Duodenal mucosa (tissue), 2 donors: ENCODE results near the gene SLC26A6.

Source experiments
- H3K27ac ChIP-seq: one replicate; pipeline ENCODE4 v1.7.0; 2013; ENCODE audit warnings: low read depth, low read length
- H3K27me3 ChIP-seq, 2 donors: one replicate each; pipeline ENCODE4 v1.7.0; 2013; ENCODE audit warnings: low read length in 2 of 2, control low read depth in 1 of 2; ENCODE audit not compliant: insufficient read depth in 2 of 2, control insufficient read depth in 1 of 2
- H3K36me3 ChIP-seq, 2 donors: one replicate each; pipeline ENCODE4 v1.7.0; 2013; ENCODE audit warnings: low read length in 2 of 2, control low read depth in 1 of 2; ENCODE audit not compliant: insufficient read depth in 2 of 2, control insufficient read depth in 1 of 2
- H3K4me1 ChIP-seq, 2 donors: one replicate each; pipeline ENCODE4 v1.7.0; 2013; ENCODE audit warnings: low read length in 2 of 2, control low read depth in 1 of 2; ENCODE audit not compliant: insufficient read depth in 2 of 2, control insufficient read depth in 1 of 2
- H3K4me3 ChIP-seq, 2 donors: one replicate each; pipeline ENCODE4 v1.7.0; 2013; ENCODE audit warnings: low read length in 2 of 2, low read depth in 1 of 2
- H3K9ac ChIP-seq, 2 donors: one replicate each; pipeline ENCODE4 v1.7.0; 2013; ENCODE audit warnings: low read length in 2 of 2, low read depth in 1 of 2
- H3K9me3 ChIP-seq, 2 donors: one replicate each; pipeline ENCODE4 v1.7.0; 2013; ENCODE audit warnings: low read length in 2 of 2, control low read depth in 1 of 2; ENCODE audit not compliant: control insufficient read depth in 1 of 2

Gene SLC26A6

GRCh38 chr3:48661501-48662144 lies 26.4 kb upstream of the SLC26A6 start:
- Histone ChIP-seq H3K36me3 (no peaks in the 10 kb centered on the region), H3K27ac (no peak overlapping the region), H3K4me3 (peak overlapping the region; percentile 34 to 50), H3K4me1 (peaks cover 0 to 20% of the 10 kb centered on the region in 2 donors), H3K9me3 (no peaks in the 10 kb centered on the region), H3K27me3 (no peaks in the 10 kb centered on the region), H3K9ac (no peak overlapping the region)

- H3K4me3 ChIP-seq = peak overlapping the region in 1 of 2 donors; percentile 50
These were observed 25.6 kb upstream of the SLC26A6 start for GRCh38 chr3:48660800-48661400.

GRCh38 chr3:48656841-48657281 lies 21.6 kb upstream of the SLC26A6 start:
- peak overlapping the region in 1 of 2 donors; percentile 25 for H3K9ac ChIP-seq
- peak overlapping the region; percentile 61 to 62 for H3K4me3 ChIP-seq
- peaks cover 0 to 17% of the 10 kb centered on the region in 2 donors for H3K4me1 ChIP-seq
- H3K27me3 ChIP-seq = no peaks in the 10 kb centered on the region
- H3K9me3 ChIP-seq = no peaks in the 10 kb centered on the region
- no peak overlapping the region for H3K27ac ChIP-seq
- no peaks in the 10 kb centered on the region for H3K36me3 ChIP-seq

More at GRCh38 chr3:48660800-48661400, 25.6 kb upstream of the SLC26A6 start:
- Histone ChIP-seq H3K27me3 (no peaks in the 10 kb centered on the region), H3K27ac (no peak overlapping the region), H3K36me3 (no peaks in the 10 kb centered on the region), H3K9me3 (no peaks in the 10 kb centered on the region), H3K9ac (no peak overlapping the region), H3K4me1 (peaks cover 0 to 24% of the 10 kb centered on the region in 2 donors)

GRCh38 chr3:48656061-48656840 lies 21.0 kb upstream of the SLC26A6 start:
- H3K4me1 ChIP-seq = peaks cover 0 to 17% of the 10 kb centered on the region in 2 donors
- H3K27ac ChIP-seq = peak overlapping the region; percentile 42
- no peaks in the 10 kb centered on the region for H3K9me3 ChIP-seq
- no peaks in the 10 kb centered on the region for H3K36me3 ChIP-seq
- H3K4me3 ChIP-seq = peak overlapping the region; percentile 61 to 62
- H3K27me3 ChIP-seq = no peaks in the 10 kb centered on the region
- peak overlapping the region; percentile 25 to 47 for H3K9ac ChIP-seq

GRCh38 chr3:48655606-48656005 lies 20.3 kb upstream of the SLC26A6 start:
- no peak overlapping the region for H3K27ac ChIP-seq
- no peaks in the 10 kb centered on the region for H3K27me3 ChIP-seq

GRCh38 chr3:48655063-48655462 lies 19.8 kb upstream of the SLC26A6 start:
- no peaks in the 10 kb centered on the region for H3K9me3 ChIP-seq
- peaks cover 0 to 17% of the 10 kb centered on the region in 2 donors for H3K4me1 ChIP-seq
- no peak overlapping the region for H3K4me3 ChIP-seq
- no peaks in the 10 kb centered on the region for H3K36me3 ChIP-seq
- H3K27me3 ChIP-seq = no peaks in the 10 kb centered on the region
- H3K9ac ChIP-seq = no peak overlapping the region
- no peak overlapping the region for H3K27ac ChIP-seq

More at GRCh38 chr3:48655606-48656005, 20.3 kb upstream of the SLC26A6 start:
- Histone ChIP-seq H3K36me3 (no peaks in the 10 kb centered on the region), H3K4me3 (peak overlapping the region; percentile 8 to 61), H3K9me3 (no peaks in the 10 kb centered on the region), H3K9ac (no peak overlapping the region), H3K4me1 (peaks cover 0 to 17% of the 10 kb centered on the region in 2 donors)

GRCh38 chr3:48652923-48653715 lies 17.9 kb upstream of the SLC26A6 start:
- Histone ChIP-seq H3K9me3 (no peaks in the 10 kb centered on the region), H3K36me3 (no peaks in the 10 kb centered on the region)

GRCh38 chr3:48651771-48652170 lies 16.5 kb upstream of the SLC26A6 start:
- Histone ChIP-seq H3K4me3 (no peak overlapping the region), H3K27me3 (no peaks in the 10 kb centered on the region), H3K36me3 (no peaks in the 10 kb centered on the region), H3K9ac (no peak overlapping the region), H3K27ac (no peak overlapping the region), H3K9me3 (no peaks in the 10 kb centered on the region), H3K4me1 (peaks cover 0 to 12% of the 10 kb centered on the region in 2 donors)

More at GRCh38 chr3:48652923-48653715, 17.9 kb upstream of the SLC26A6 start:
- H3K27ac ChIP-seq = no peak overlapping the region
- H3K4me3 ChIP-seq = no peak overlapping the region
- H3K9ac ChIP-seq = no peak overlapping the region
- H3K27me3 ChIP-seq = no peaks in the 10 kb centered on the region
- H3K4me1 ChIP-seq = peaks cover 0 to 17% of the 10 kb centered on the region in 2 donors

- Histone ChIP-seq H3K27me3 (no peaks in the 10 kb centered on the region), H3K4me1 (peaks cover 0 to 7% of the 10 kb centered on the region in 2 donors), H3K36me3 (no peaks in the 10 kb centered on the region), H3K9ac (no peak overlapping the region), H3K4me3 (no peak overlapping the region), H3K9me3 (no peaks in the 10 kb centered on the region), H3K27ac (no peak overlapping the region)
These were observed 15.5 kb upstream of the SLC26A6 start for GRCh38 chr3:48650723-48651122.
